Mucosa of gallbladder (tissue), 1 donor: ENCODE results near the gene MBP. TPM values are rescaled to one million over a fixed set of nuclear protein-coding genes. Genes with fewer than 3 reads are reported as not detected.

Source experiments
- DNase-seq: peaks from one replicate; pipeline ENCODE4 v3.0.0-alpha.2; 2020; ENCODE audit warnings: low spot score
- total RNA-seq: library from RNA; stranded (reverse); gene quantifications from one replicate; pipeline ENCODE4 v1.2.1, GENCODE V29; 2021
- donor health status: DM: no; HTN: no; CAD: no.

Gene MBP
- total RNA-seq, 1 donor from 2014 or later: 91.4 TPM

- DNase-seq: no peak
These were observed 18.6 kb upstream of the MBP start for GRCh38 chr18:77151033-77151771.

- no peak for DNase-seq
These were observed 18.0 kb upstream of the MBP start for GRCh38 chr18:77150588-77150987.

GRCh38 chr18:77148289-77148688 is 15.7 kb upstream of the MBP start:
- no peak for DNase-seq

GRCh38 chr18:77147418-77147852 is 14.9 kb upstream of the MBP start:
- DNase-seq: no peak

- no peak for DNase-seq
These were observed 13.9 kb upstream of the MBP start for GRCh38 chr18:77146249-77147080.

- DNase-seq: no peak
These were observed 12.8 kb upstream of the MBP start for GRCh38 chr18:77145364-77145901.

- no peak for DNase-seq
These were observed 12.0 kb upstream of the MBP start for GRCh38 chr18:77144451-77145118.

GRCh38 chr18:77144046-77144445 is 11.5 kb upstream of the MBP start:
- DNase-seq: no peak

- DNase-seq: no peak
These were observed 10.6 kb upstream of the MBP start for GRCh38 chr18:77143196-77143595.

GRCh38 chr18:77141401-77142118 is 9.0 kb upstream of the MBP start:
- DNase-seq: no peak

- DNase-seq: peak; percentile 61
These were observed 8.0 kb upstream of the MBP start for GRCh38 chr18:77140439-77141109.

GRCh38 chr18:77140030-77140429 is 7.4 kb upstream of the MBP start:
- no peak for DNase-seq

- no peak for DNase-seq
These were observed 7.0 kb upstream of the MBP start for GRCh38 chr18:77139619-77140018.

GRCh38 chr18:77138270-77138669 is 5.7 kb upstream of the MBP start:
- DNase-seq: no peak

- no peak for DNase-seq
These were observed 5.3 kb upstream of the MBP start for GRCh38 chr18:77137851-77138250.

GRCh38 chr18:77136871-77137665 is 4.5 kb upstream of the MBP start:
- DNase-seq: no peak

- no peak for DNase-seq
These were observed 3.6 kb upstream of the MBP start for GRCh38 chr18:77136076-77136718.

- DNase-seq: no peak
These were observed 2.9 kb upstream of the MBP start for GRCh38 chr18:77135339-77136075.

GRCh38 chr18:77134611-77135010 is 2.0 kb upstream of the MBP start:
- no peak for DNase-seq
